GM10248 (cell line): Measurements from ENCODE around the gene MED27.

Experiments used
- CTCF ChIA-PET: fragments of 300-600 bp; sonication (Branson Sonifier 250); formaldehyde crosslinking; extraction: SDS; loops from one replicate; lab custom pipeline; 2021; ENCODE audit warnings: antibody characterized with exemption; lab: Yijun Ruan, JAX
- POLR2A ChIA-PET: fragments of 350-650 bp; sonication (Branson Sonifier 250); formaldehyde crosslinking; extraction: SDS; loops from one replicate; lab custom pipeline; 2020; ENCODE audit warnings: antibody characterized with exemption; lab: Yijun Ruan, JAX
- DNase-seq: peaks from one replicate; pipeline ENCODE4 v3.0.0; 2012; ENCODE audit errors: extremely low spot score
- CTCF ChIP-seq: IDR thresholded peaks from 2 replicates; pipeline ENCODE4 v1.5.1; 2012; ENCODE audit warnings: mild to moderate bottlenecking, low read depth; ENCODE audit errors: extremely low read depth, missing control alignments, control extremely low read depth

The MED27 gene

GRCh38 chr9:131849391-131849790 is 230.3 kb downstream of the MED27 start:
- ChIA-PET POLR2A (no interaction called here), CTCF (interaction anchor here (1.5 kb wide), 1 partner anchor 12 kb away, joined by 3 read pairs; no protein-coding TSS in a partner anchor)

GRCh38 chr9:131848570-131849160 is 231.0 kb downstream of the MED27 start:
- ChIA-PET POLR2A (no interaction called here), CTCF (interaction anchor here (1.5 kb wide), 1 partner anchor 11 kb away, joined by 3 read pairs; no protein-coding TSS in a partner anchor)
- DNase-seq: no peak
- no peak for TF ChIP-seq CTCF

More at GRCh38 chr9:131849391-131849790, 230.3 kb downstream of the MED27 start:
- DNase-seq: no peak
- TF ChIP-seq CTCF: no peak

GRCh38 chr9:131847665-131848354 is 231.9 kb downstream of the MED27 start:
- DNase-seq: no peak
- CTCF ChIA-PET: no interaction called here
- POLR2A ChIA-PET: no interaction called here
- TF ChIP-seq CTCF: no peak

GRCh38 chr9:131845305-131846298 is 234.1 kb downstream of the MED27 start:
- CTCF ChIA-PET: no interaction called here
- DNase-seq: no peak
- TF ChIP-seq CTCF: no peak
- POLR2A ChIA-PET: no interaction called here

GRCh38 chr9:131844745-131845118 is 234.9 kb downstream of the MED27 start:
- CTCF ChIA-PET: no interaction called here
- no peak for DNase-seq
- no peak for TF ChIP-seq CTCF
- POLR2A ChIA-PET: no interaction called here
